GM12878 (cell line): ENCODE measurements around the gene HSPA4. TPM values are rescaled to one million over a fixed set of nuclear protein-coding genes. Genes with fewer than 3 reads are reported as not detected.

Experiments
- ATF7 ChIP-seq: fragments of 450-650 bp; IDR thresholded peaks from 2 replicates; pipeline ENCODE4 v1.6.1; 2016; ENCODE audit warnings: low read depth, mild to moderate bottlenecking
- CEBPB ChIP-seq, 2 experiments: fragments of 150-350 bp in 1 of 2; IDR thresholded peaks; 2 replicates each; pipeline ENCODE4 v1.6.1; 2012 to 2014; ENCODE audit warnings: low read depth in 2 of 2, low read length in 2 of 2, borderline replicate concordance in 1 of 2, inconsistent platforms in 1 of 2
- CHD2 ChIP-seq: IDR thresholded peaks from 2 replicates; pipeline ENCODE4 v1.6.1; 2011; ENCODE audit warnings: low read depth, low read length, improper control_type of control experiment, borderline replicate concordance
- CHD4 ChIP-seq: fragments of 200-600 bp; sonication (generic); IDR thresholded peaks from 2 replicates; pipeline ENCODE4 v1.6.1; 2016; ENCODE audit warnings: mild to moderate bottlenecking
- EZH2 ChIP-seq: IDR thresholded peaks from 2 replicates; pipeline ENCODE4 v1.6.1; 2012; ENCODE audit warnings: low read depth, mild to moderate bottlenecking, control low read depth, inconsistent platforms, low read length, borderline replicate concordance; ENCODE audit not compliant: control insufficient read depth
- MEF2B ChIP-seq: fragments of 450-650 bp; IDR thresholded peaks from 2 replicates; pipeline ENCODE4 v1.6.1; 2018; ENCODE audit warnings: mild to moderate bottlenecking, moderate library complexity; ENCODE audit not compliant: partially characterized antibody, poor library complexity, severe bottlenecking
- SIN3A ChIP-seq: IDR thresholded peaks from 2 replicates; pipeline ENCODE4 v1.6.1; 2012; ENCODE audit warnings: low read depth, low read length, improper control_type of control experiment
- SP1 ChIP-seq: IDR thresholded peaks from one replicate; pipeline ENCODE4 v1.6.1; 2011; ENCODE audit warnings: low read depth, low read length
- YBX1 ChIP-seq: fragments of 450-650 bp; IDR thresholded peaks from 2 replicates; pipeline ENCODE4 v1.6.1; 2016; ENCODE audit warnings: antibody characterized with exemption
- polyA plus RNA-seq, 11 experiments: library from polyadenylated mRNA; depleted of rRNA in 4 of 11; unstranded in 6 of 11; stranded (reverse) in 5 of 11; fragments of >200 nt; fragmentation: Nextera tagmentation in 4 of 11; fragmentation: Illumina TruSeq in 1 of 11; extraction: Ambion mirVana in 4 of 11; extraction: Trizol in 1 of 11; gene quantifications; 1 replicate in 1 of 11; 2 replicates in 10 of 11; pipeline versions ENCODE4 v1.2.1 to v1.2.3, GENCODE V29; 2011 to 2016; ENCODE audit warnings: inconsistent platforms in 2 of 11, missing spikeins in 2 of 11, low read depth in 1 of 11
- total RNA-seq, 4 experiments: library from RNA; depleted of rRNA in 3 of 4; stranded (reverse); fragments of >200 nt in 3 of 4; fragmentation: Illumina TruSeq in 1 of 4; extraction: Trizol in 1 of 4; gene quantifications; 2 replicates each; pipeline versions ENCODE4 v1.2.1 to v1.2.3, GENCODE V29; 2013 to 2021
- TF ChIP-seq, protein P1 (sequence below): IDR thresholded peaks from 2 replicates; pipeline ENCODE4 v1.6.1; 2012; ENCODE audit warnings: low read depth, low read length, improper control_type of control experiment
- TF ChIP-seq, protein P2 (sequence below): fragments of 450-650 bp; formaldehyde crosslinking; IDR thresholded peaks from 2 replicates; pipeline ENCODE4 v1.4.0; 2022; ENCODE audit warnings: mild to moderate bottlenecking, moderate library complexity
- TF ChIP-seq, protein P3 (sequence below): fragments of 450-650 bp; IDR thresholded peaks from 2 replicates; pipeline ENCODE4 v1.6.1; 2017; ENCODE audit warnings: low read depth, mild to moderate bottlenecking, moderate library complexity
- TF ChIP-seq, protein P4 (sequence below): fragments of 450-650 bp; formaldehyde crosslinking; IDR thresholded peaks from 2 replicates; pipeline ENCODE4 v1.5.0; 2022; ENCODE audit warnings: mild to moderate bottlenecking, missing genetic modification characterization
- TF ChIP-seq, protein P5 (sequence below): fragments of 450-650 bp; conservative IDR thresholded peaks from 2 replicates; pipeline ENCODE4 v1.6.1; 2017; ENCODE audit warnings: mild to moderate bottlenecking, moderate library complexity
- TF ChIP-seq, protein P6 (sequence below): fragments of 450-650 bp; IDR thresholded peaks from 2 replicates; pipeline ENCODE4 v1.6.1; 2017; ENCODE audit warnings: borderline replicate concordance

Gene HSPA4
- total and polyA plus RNA-seq, 10 of the 15 experiments (the other 5 are each of a cell fraction or from before 2014, with no cell fraction given): 61.6 to 234 (median 116) TPM

DNA sequence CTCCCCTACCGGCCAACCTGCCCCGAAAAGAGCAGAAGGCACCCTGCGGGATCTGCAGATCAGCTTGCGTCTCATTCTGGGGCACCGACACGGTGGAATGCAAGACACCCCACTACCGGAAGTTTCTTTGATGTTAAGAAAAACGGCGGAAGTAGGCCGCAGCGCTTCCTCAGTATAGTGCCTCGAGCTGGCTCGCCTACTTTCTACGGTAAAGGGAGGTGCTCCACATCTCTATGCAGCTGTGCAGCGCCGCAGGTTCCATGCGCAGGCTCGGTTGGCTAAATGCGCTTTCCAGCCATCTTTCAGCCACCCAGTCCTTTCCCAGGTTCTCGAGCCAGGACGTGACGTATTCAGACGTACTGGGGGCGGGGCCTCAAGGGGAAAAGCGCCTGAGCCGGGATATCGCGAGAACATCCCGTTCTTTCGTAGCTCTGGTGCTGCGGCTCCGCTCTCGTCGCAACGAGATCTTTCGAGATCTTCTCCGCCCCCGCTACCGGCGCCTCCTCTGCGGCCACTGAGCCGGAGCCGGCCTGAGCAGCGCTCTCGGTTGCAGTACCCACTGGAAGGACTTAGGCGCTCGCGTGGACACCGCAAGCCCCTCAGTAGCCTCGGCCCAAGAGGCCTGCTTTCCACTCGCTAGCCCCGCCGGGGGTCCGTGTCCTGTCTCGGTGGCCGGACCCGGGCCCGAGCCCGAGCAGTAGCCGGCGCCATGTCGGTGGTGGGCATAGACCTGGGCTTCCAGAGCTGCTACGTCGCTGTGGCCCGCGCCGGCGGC is at the start of gene HSPA4 (continued):
- TF ChIP-seq, protein P1, sequence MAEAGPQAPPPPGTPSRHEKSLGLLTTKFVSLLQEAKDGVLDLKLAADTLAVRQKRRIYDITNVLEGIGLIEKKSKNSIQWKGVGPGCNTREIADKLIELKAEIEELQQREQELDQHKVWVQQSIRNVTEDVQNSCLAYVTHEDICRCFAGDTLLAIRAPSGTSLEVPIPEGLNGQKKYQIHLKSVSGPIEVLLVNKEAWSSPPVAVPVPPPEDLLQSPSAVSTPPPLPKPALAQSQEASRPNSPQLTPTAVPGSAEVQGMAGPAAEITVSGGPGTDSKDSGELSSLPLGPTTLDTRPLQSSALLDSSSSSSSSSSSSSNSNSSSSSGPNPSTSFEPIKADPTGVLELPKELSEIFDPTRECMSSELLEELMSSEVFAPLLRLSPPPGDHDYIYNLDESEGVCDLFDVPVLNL: no peak
- TF ChIP-seq, protein P2, sequence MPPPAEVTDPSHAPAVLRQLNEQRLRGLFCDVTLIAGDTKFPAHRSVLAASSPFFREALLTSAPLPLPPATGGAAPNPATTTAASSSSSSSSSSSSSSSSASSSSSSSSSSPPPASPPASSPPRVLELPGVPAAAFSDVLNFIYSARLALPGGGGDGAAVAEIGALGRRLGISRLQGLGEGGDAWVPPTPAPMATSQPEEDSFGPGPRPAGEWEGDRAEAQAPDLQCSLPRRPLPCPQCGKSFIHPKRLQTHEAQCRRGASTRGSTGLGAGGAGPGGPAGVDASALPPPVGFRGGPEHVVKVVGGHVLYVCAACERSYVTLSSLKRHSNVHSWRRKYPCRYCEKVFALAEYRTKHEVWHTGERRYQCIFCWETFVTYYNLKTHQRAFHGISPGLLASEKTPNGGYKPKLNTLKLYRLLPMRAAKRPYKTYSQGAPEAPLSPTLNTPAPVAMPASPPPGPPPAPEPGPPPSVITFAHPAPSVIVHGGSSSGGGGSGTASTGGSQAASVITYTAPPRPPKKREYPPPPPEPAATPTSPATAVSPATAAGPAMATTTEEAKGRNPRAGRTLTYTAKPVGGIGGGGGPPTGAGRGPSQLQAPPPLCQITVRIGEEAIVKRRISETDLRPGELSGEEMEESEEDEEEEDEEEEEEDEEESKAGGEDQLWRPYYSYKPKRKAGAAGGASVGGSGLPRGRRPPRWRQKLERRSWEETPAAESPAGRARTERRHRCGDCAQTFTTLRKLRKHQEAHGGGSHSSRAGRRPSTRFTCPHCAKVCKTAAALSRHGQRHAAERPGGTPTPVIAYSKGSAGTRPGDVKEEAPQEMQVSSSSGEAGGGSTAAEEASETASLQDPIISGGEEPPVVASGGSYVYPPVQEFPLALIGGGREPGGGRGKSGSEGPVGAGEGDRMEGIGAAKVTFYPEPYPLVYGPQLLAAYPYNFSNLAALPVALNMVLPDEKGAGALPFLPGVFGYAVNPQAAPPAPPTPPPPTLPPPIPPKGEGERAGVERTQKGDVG (CRISPR knock-in tag): no peak
- no peak for TF ChIP-seq MEF2B
- no peak for TF ChIP-seq CHD4
- TF ChIP-seq, protein P3, sequence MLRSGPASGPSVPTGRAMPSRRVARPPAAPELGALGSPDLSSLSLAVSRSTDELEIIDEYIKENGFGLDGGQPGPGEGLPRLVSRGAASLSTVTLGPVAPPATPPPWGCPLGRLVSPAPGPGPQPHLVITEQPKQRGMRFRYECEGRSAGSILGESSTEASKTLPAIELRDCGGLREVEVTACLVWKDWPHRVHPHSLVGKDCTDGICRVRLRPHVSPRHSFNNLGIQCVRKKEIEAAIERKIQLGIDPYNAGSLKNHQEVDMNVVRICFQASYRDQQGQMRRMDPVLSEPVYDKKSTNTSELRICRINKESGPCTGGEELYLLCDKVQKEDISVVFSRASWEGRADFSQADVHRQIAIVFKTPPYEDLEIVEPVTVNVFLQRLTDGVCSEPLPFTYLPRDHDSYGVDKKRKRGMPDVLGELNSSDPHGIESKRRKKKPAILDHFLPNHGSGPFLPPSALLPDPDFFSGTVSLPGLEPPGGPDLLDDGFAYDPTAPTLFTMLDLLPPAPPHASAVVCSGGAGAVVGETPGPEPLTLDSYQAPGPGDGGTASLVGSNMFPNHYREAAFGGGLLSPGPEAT: peak; percentile 78
- TF ChIP-seq, protein P4, sequence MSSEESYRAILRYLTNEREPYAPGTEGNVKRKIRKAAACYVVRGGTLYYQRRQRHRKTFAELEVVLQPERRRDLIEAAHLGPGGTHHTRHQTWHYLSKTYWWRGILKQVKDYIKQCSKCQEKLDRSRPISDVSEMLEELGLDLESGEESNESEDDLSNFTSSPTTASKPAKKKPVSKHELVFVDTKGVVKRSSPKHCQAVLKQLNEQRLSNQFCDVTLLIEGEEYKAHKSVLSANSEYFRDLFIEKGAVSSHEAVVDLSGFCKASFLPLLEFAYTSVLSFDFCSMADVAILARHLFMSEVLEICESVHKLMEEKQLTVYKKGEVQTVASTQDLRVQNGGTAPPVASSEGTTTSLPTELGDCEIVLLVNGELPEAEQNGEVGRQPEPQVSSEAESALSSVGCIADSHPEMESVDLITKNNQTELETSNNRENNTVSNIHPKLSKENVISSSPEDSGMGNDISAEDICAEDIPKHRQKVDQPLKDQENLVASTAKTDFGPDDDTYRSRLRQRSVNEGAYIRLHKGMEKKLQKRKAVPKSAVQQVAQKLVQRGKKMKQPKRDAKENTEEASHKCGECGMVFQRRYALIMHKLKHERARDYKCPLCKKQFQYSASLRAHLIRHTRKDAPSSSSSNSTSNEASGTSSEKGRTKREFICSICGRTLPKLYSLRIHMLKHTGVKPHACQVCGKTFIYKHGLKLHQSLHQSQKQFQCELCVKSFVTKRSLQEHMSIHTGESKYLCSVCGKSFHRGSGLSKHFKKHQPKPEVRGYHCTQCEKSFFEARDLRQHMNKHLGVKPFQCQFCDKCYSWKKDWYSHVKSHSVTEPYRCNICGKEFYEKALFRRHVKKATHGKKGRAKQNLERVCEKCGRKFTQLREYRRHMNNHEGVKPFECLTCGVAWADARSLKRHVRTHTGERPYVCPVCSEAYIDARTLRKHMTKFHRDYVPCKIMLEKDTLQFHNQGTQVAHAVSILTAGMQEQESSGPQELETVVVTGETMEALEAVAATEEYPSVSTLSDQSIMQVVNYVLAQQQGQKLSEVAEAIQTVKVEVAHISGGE: no peak
- peak; percentile 33 for TF ChIP-seq SP1
- TF ChIP-seq, protein P5, sequence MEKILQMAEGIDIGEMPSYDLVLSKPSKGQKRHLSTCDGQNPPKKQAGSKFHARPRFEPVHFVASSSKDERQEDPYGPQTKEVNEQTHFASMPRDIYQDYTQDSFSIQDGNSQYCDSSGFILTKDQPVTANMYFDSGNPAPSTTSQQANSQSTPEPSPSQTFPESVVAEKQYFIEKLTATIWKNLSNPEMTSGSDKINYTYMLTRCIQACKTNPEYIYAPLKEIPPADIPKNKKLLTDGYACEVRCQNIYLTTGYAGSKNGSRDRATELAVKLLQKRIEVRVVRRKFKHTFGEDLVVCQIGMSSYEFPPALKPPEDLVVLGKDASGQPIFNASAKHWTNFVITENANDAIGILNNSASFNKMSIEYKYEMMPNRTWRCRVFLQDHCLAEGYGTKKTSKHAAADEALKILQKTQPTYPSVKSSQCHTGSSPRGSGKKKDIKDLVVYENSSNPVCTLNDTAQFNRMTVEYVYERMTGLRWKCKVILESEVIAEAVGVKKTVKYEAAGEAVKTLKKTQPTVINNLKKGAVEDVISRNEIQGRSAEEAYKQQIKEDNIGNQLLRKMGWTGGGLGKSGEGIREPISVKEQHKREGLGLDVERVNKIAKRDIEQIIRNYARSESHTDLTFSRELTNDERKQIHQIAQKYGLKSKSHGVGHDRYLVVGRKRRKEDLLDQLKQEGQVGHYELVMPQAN: peak; percentile 65; the same call in 1 of the 2 replicates
- TF ChIP-seq ATF7: peak; percentile 84; the same call in 1 of the 2 replicates
- peak; percentile 49 for TF ChIP-seq SIN3A
- TF ChIP-seq CHD2: peak; percentile 100
- no peak for TF ChIP-seq CEBPB (IDR thresholded peaks at IDR 0.05; ENCODE audit: borderline replicate concordance in 1 of 2, low read depth in 2 of 2, low read length in 2 of 2)
- TF ChIP-seq, protein P6, sequence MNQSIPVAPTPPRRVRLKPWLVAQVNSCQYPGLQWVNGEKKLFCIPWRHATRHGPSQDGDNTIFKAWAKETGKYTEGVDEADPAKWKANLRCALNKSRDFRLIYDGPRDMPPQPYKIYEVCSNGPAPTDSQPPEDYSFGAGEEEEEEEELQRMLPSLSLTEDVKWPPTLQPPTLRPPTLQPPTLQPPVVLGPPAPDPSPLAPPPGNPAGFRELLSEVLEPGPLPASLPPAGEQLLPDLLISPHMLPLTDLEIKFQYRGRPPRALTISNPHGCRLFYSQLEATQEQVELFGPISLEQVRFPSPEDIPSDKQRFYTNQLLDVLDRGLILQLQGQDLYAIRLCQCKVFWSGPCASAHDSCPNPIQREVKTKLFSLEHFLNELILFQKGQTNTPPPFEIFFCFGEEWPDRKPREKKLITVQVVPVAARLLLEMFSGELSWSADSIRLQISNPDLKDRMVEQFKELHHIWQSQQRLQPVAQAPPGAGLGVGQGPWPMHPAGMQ: peak; percentile 89
- TF ChIP-seq YBX1: no peak
- TF ChIP-seq EZH2: no peak
